Tibial nerve (tissue), 4 donors: ENCODE data around the gene SPEM2. TPM values are rescaled to one million over a fixed set of nuclear protein-coding genes. Genes with fewer than 3 reads are reported as not detected.

Source experiments
- DNase-seq, 2 donors: peaks; one replicate each; pipeline ENCODE4 v3.0.0-alpha.2; 2019; ENCODE audit warnings: low spot score in 2 of 2
- H3K27ac ChIP-seq, 4 donors: fragments of 200-600 bp; sonication (generic) in 3 of 4; one replicate each; pipeline ENCODE4 v1.5.1; 2017 to 2019; ENCODE audit warnings: mild to moderate bottlenecking in 1 of 4
- H3K27me3 ChIP-seq, 2 donors: fragments of 200-600 bp; sonication (generic) in 1 of 2; one replicate each; pipeline versions ENCODE4 v1.5.1 to v1.6.0; 2017 to 2019
- H3K36me3 ChIP-seq, 3 donors: fragments of 200-600 bp; sonication (generic); one replicate each; pipeline ENCODE4 v1.5.1; 2018 to 2019
- H3K4me1 ChIP-seq, 4 donors: fragments of 200-600 bp; sonication (generic) in 3 of 4; one replicate each; pipeline ENCODE4 v1.5.1; 2017 to 2019
- H3K4me3 ChIP-seq, 4 donors: fragments of 200-600 bp; sonication (generic) in 3 of 4; one replicate each; pipeline ENCODE4 v1.5.1; 2017 to 2019; ENCODE audit warnings: mild to moderate bottlenecking in 1 of 4, moderate library complexity in 1 of 4
- H3K9me3 ChIP-seq, 4 donors: fragments of 200-600 bp; sonication (generic) in 3 of 4; one replicate each; pipeline ENCODE4 v1.5.1; 2017 to 2019
- CTCF ChIP-seq, 5 experiments: fragments of 200-600 bp in 3 of 5; fragments of 450-650 bp in 2 of 5; sonication (generic) in 3 of 5; IDR thresholded peaks; one replicate each; pipeline ENCODE4 v1.5.1; 2016 to 2019; ENCODE audit warnings: antibody characterized with exemption in 5 of 5, mild to moderate bottlenecking in 3 of 5, moderate library complexity in 2 of 5
- EP300 ChIP-seq, 2 donors: sonication (generic); formaldehyde crosslinking; IDR thresholded peaks; one replicate each; pipeline ENCODE4 v1.6.1; 2017; ENCODE audit warnings: antibody characterized with exemption in 2 of 2, mild to moderate bottlenecking in 1 of 2
- POLR2A ChIP-seq, 2 donors: fragments of 450-650 bp; IDR thresholded peaks; one replicate each; pipeline ENCODE4 v1.6.1; 2017; ENCODE audit warnings: antibody characterized with exemption in 2 of 2, mild to moderate bottlenecking in 2 of 2, moderate library complexity in 2 of 2
- WGBS, 2 donors: methylation state at CpG; one replicate each; pipeline ENCODE4 v1.1.5; 2018; 5-methylcytosine and 5-hydroxymethylcytosine counted together
- total RNA-seq, 4 donors: library from RNA; depleted of rRNA; stranded (reverse); fragments of >200 nt; gene quantifications; one replicate each; pipeline ENCODE4 v1.1.0, GENCODE V29; 2016

Gene SPEM2
- total RNA-seq, 4 donors from 2014 or later, result not detected

DNA sequence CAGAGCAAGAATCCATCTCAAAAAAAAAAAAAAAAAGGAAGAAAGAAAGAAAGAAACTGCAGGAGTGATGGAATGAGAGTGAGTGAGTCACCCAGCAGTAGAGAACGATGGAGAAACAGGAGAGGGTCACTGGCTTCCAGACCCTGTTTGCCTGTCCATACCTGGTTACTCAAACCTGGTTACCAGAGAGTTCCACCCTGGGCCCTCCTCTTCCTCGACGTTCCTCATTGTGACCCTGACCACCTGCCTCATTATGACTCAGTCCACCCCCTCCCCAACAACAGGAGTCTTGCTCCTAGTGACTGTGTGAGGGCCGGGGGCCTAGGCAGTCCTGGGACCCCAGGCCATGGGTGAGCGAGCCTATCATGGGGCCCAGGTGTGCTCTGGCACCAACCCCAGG, 3.1 kb downstream of the SPEM2 start, which contains the start of gene SPEM3:
SPEM3 (plus strand) TSS at position 301 of the 400 bp plus-strand sequence; CDS start at position 347, 46 bp downstream.
- H3K27me3 ChIP-seq, result no peaks in the 10 kb centered on the region
- H3K27ac ChIP-seq, result no peak within 1 kb of the TSS
- H3K36me3 ChIP-seq, result no peaks in the 10 kb centered on the region
- no peak for DNase-seq
- no peaks in the 10 kb centered on the region for H3K9me3 ChIP-seq
- no peak within 1 kb of the TSS for H3K4me3 ChIP-seq
- no peaks in the 10 kb centered on the region for H3K4me1 ChIP-seq
- TF ChIP-seq POLR2A (IDR thresholded peaks at IDR 0.05) (no peak), CTCF (IDR thresholded peaks at IDR 0.05) (no peak), EP300 (IDR thresholded peaks at IDR 0.05) (no peak)
- 68 to 73% methylated on average over 5 of the region's 5 CpGs for WGBS, 2 donors

DNA sequence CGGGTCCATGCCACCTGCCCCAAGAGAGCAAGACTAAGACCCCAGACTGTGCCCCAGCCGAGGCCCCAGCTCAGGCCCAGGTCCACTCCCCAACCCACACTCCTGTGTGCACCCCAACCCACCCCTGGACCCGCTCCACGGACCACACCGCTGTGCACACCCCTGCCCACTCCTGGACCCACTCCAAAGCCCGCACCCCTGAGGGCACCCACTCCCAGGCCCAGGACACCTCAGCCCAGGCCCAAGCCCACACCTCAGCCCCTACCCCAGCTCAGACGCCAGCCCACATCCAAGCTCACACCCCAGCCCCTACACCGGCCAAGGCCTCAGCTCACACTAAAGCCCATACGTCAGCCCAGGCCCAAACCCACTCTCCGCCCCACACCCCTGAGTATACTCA, 4.3 kb downstream of the SPEM2 start:
- no peak for DNase-seq
- WGBS, 2 donors, result 88 to 90% methylated on average over 9 to 10 of the region's 10 CpGs
- no peaks in the 10 kb centered on the region for H3K9me3 ChIP-seq
- peaks cover 0 to under 1% (median 0%) of the 10 kb centered on the region in 4 donors for H3K4me1 ChIP-seq
- H3K27ac ChIP-seq, result no peak overlapping the region
- no peaks in the 10 kb centered on the region for H3K36me3 ChIP-seq
- H3K27me3 ChIP-seq, result no peaks in the 10 kb centered on the region
- H3K4me3 ChIP-seq, result no peak overlapping the region
- TF ChIP-seq POLR2A (IDR thresholded peaks at IDR 0.05) (no peak), EP300 (IDR thresholded peaks at IDR 0.05) (no peak), CTCF (IDR thresholded peaks at IDR 0.05) (no peak)

- Histone ChIP-seq H3K9me3 (no peaks in the 10 kb centered on the region), H3K4me1 (peaks cover 0 to 13% (median 3%) of the 10 kb centered on the region in 4 donors), H3K27me3 (peaks cover 0 to 6% of the 10 kb centered on the region in 2 donors), H3K27ac (no peak overlapping the region), H3K4me3 (no peak overlapping the region), H3K36me3 (no peaks in the 10 kb centered on the region)
- TF ChIP-seq CTCF (IDR thresholded peaks at IDR 0.05) (no peak), EP300 (IDR thresholded peaks at IDR 0.05) (no peak), POLR2A (IDR thresholded peaks at IDR 0.05) (no peak)
- no peak for DNase-seq
- 80 to 89% methylated on average over 1 of the region's 1 CpG for WGBS, 2 donors
Observed at GRCh38 chr17:7431231-7431630, 5.8 kb downstream of the SPEM2 start.

DNA sequence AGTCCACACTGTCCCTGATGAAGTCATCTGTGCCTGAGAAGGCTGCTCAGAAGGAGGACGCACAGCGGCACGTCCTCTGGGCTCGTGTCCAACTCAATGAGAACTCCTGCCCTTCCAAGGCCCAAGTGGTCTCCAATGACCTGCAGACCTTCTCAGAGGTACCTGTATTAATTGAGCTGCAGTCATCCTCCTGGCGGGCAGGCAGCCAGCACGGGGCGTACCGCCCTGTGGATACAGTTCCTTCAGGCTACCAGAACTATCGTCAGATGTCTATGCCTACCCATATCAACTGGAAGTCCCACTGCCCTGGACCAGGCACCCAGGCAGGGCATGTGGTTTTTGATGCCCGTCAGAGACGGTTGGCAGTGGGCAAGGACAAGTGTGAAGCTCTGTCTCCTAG, 6.9 kb downstream of the SPEM2 start:
- no peak for DNase-seq
- Histone ChIP-seq H3K4me1 (peaks cover 0 to 24% (median 9%) of the 10 kb centered on the region in 4 donors), H3K27me3 (peaks cover 0 to 15% of the 10 kb centered on the region in 2 donors), H3K36me3 (no peaks in the 10 kb centered on the region), H3K9me3 (no peaks in the 10 kb centered on the region), H3K27ac (no peak overlapping the region), H3K4me3 (no peak overlapping the region)
- 87 to 100% methylated on average over 7 to 11 of the region's 11 CpGs for WGBS, 2 donors
- TF ChIP-seq EP300 (IDR thresholded peaks at IDR 0.05), result no peak
- no peak for TF ChIP-seq POLR2A (IDR thresholded peaks at IDR 0.05)
- no peak for TF ChIP-seq CTCF (IDR thresholded peaks at IDR 0.05)

GRCh38 chr17:7435676-7436555, 10.5 kb downstream of the SPEM2 start:
- peaks cover 0 to 51% of the 10 kb centered on the region in 2 donors for H3K27me3 ChIP-seq
- no peaks in the 10 kb centered on the region for H3K36me3 ChIP-seq
- TF ChIP-seq POLR2A (IDR thresholded peaks at IDR 0.05), result no peak
- TF ChIP-seq EP300 (IDR thresholded peaks at IDR 0.05), result no peak
- DNase-seq, result no peak
- no peaks in the 10 kb centered on the region for H3K9me3 ChIP-seq
- peak overlapping the region; percentile 13 to 57 (median 44) for H3K4me3 ChIP-seq
- 7 to 10% methylated on average over 45 to 48 of the region's 49 CpGs for WGBS, 2 donors
- H3K4me1 ChIP-seq, result peaks cover 0 to 60% (median 36%) of the 10 kb centered on the region in 4 donors
- peak overlapping the region in 3 of 4 donors; percentile 53 to 72 (median 62) for H3K27ac ChIP-seq
